GM23338 (cell line): ENCODE measurements around the gene TRPC4AP. TPM values are rescaled to one million over a fixed set of nuclear protein-coding genes. Genes with fewer than 3 reads are reported as not detected.

Experiments
- ATAC-seq: fragments of 200-7000 bp; cut with Tn5 transposase; 3 replicates; pipeline ENCODE4 v1.9.1; 2020
- DNase-seq: peaks from one replicate; pipeline ENCODE4 v3.0.0-alpha.2; 2015; ENCODE audit warnings: low spot score
- H2AFZ ChIP-seq: fragments of 200-600 bp; sonication (generic); 2 replicates; pipeline ENCODE4 v1.8.0; 2016; ENCODE audit warnings: antibody characterized with exemption, mild to moderate bottlenecking, moderate library complexity
- H3F3A ChIP-seq: fragments of 200-600 bp; sonication (generic); replicated peaks from 2 replicates; pipeline ENCODE4 v1.8.0; 2017; ENCODE audit warnings: antibody characterized with exemption, mixed run types, low read depth
- H3K27ac ChIP-seq: fragments of 200-600 bp; sonication (generic); 2 replicates; pipeline ENCODE4 v1.6.1; 2016; ENCODE audit warnings: low read depth
- H3K27me3 ChIP-seq: fragments of 200-600 bp; sonication (generic); 2 replicates; pipeline ENCODE4 v1.8.0; 2016; ENCODE audit warnings: mild to moderate bottlenecking, mixed run types, moderate library complexity; ENCODE audit not compliant: insufficient read depth
- H3K36me3 ChIP-seq: fragments of 200-600 bp; sonication (generic); 2 replicates; pipeline ENCODE4 v1.8.0; 2016; ENCODE audit warnings: mild to moderate bottlenecking; ENCODE audit not compliant: insufficient read depth
- H3K4me1 ChIP-seq: fragments of 200-600 bp; sonication (generic); 2 replicates; pipeline ENCODE4 v1.8.0; 2016; ENCODE audit warnings: mild to moderate bottlenecking, moderate library complexity; ENCODE audit not compliant: insufficient read depth
- H3K4me2 ChIP-seq: fragments of 200-600 bp; sonication (generic); 2 replicates; pipeline ENCODE4 v1.7.1; 2017; ENCODE audit warnings: mixed run types
- H3K4me3 ChIP-seq: fragments of 200-600 bp; sonication (generic); 2 replicates; pipeline ENCODE4 v1.6.1; 2016; ENCODE audit warnings: mixed run types
- H3K79me2 ChIP-seq: fragments of 200-600 bp; sonication (generic); replicated peaks from 2 replicates; pipeline ENCODE4 v1.8.0; 2017; ENCODE audit warnings: mild to moderate bottlenecking; ENCODE audit not compliant: insufficient read depth
- H3K9me2 ChIP-seq: fragments of 200-600 bp; sonication (generic); 2 replicates; pipeline ENCODE4 v1.8.0; 2017; ENCODE audit not compliant: insufficient read depth
- H4K20me1 ChIP-seq: fragments of 200-600 bp; sonication (generic); replicated peaks from 2 replicates; pipeline ENCODE4 v1.8.0; 2017; ENCODE audit warnings: mild to moderate bottlenecking; ENCODE audit not compliant: insufficient read depth
- H3K27ac Mint-ChIP-seq: 2 replicates; pipeline ENCODE4 v1.8.0; 2020; ENCODE audit warnings: inconsistent platforms, mild to moderate bottlenecking, moderate library complexity, mixed read lengths
- H3K27me3 Mint-ChIP-seq: 3 replicates; pipeline ENCODE4 v1.8.0; 2022; ENCODE audit warnings: low read depth, mild to moderate bottlenecking, moderate library complexity, mixed read lengths, inconsistent platforms; ENCODE audit not compliant: insufficient read depth, poor library complexity
- H3K36me3 Mint-ChIP-seq: 3 replicates; pipeline ENCODE4 v1.8.0; 2021; ENCODE audit warnings: low read depth, mild to moderate bottlenecking, inconsistent platforms, moderate library complexity, mixed read lengths
- H3K4me1 Mint-ChIP-seq: 3 replicates; pipeline ENCODE4 v1.8.0; 2020; ENCODE audit warnings: mild to moderate bottlenecking, inconsistent platforms, mixed read lengths
- H3K4me3 Mint-ChIP-seq: 3 replicates; pipeline ENCODE4 v1.8.0; 2021; ENCODE audit warnings: moderate library complexity, mild to moderate bottlenecking, inconsistent platforms, mixed read lengths
- H3K9me3 Mint-ChIP-seq: 3 replicates; pipeline ENCODE4 v1.8.0; 2020; ENCODE audit warnings: moderate library complexity, mild to moderate bottlenecking, inconsistent platforms, mixed read lengths
- CREB1 ChIP-seq: fragments of 250-450 bp; sonication (Bioruptor Pico); IDR thresholded peaks from 2 replicates; pipeline ENCODE4 v1.5.0; 2020; ENCODE audit warnings: low read depth, mild to moderate bottlenecking, moderate library complexity
- CTCF ChIP-seq, 2 experiments: fragments of 200-600 bp in 1 of 2; sonication (generic) in 1 of 2; conservative IDR thresholded peaks; 2 replicates each; pipeline versions ENCODE4 v1.5.1 to v1.6.1; 2016 to 2017; ENCODE audit warnings: antibody characterized with exemption in 2 of 2, low read depth in 2 of 2, mild to moderate bottlenecking in 2 of 2, moderate library complexity in 1 of 2
- ETS1 ChIP-seq: IDR thresholded peaks from 2 replicates; pipeline ENCODE4 v1.6.1; 2016; ENCODE audit warnings: antibody characterized with exemption
- EZH2 ChIP-seq: fragments of 200-600 bp; sonication (generic); IDR thresholded peaks from one replicate; pipeline ENCODE4 v1.8.0; 2017; ENCODE audit warnings: antibody characterized with exemption, mild to moderate bottlenecking, low read depth; ENCODE audit not compliant: unreplicated experiment
- JUNB ChIP-seq: IDR thresholded peaks from one replicate; pipeline ENCODE4 v1.6.1; 2016; ENCODE audit warnings: antibody characterized with exemption; ENCODE audit not compliant: unreplicated experiment
- POLR2AphosphoS5 ChIP-seq: IDR thresholded peaks from 2 replicates; pipeline ENCODE4 v1.6.1; 2016; ENCODE audit warnings: antibody characterized with exemption, low read depth
- ZNF114 ChIP-seq: fragments of 250-450 bp; sonication (Bioruptor Pico); IDR thresholded peaks from 2 replicates; pipeline ENCODE4 v1.5.0; 2020; ENCODE audit warnings: mild to moderate bottlenecking, moderate library complexity
- polyA plus RNA-seq: library from polyadenylated mRNA; unstranded; fragments of >200 nt; fragmentation: Nextera tagmentation; extraction: Ambion mirVana; gene quantifications from 2 replicates; pipeline ENCODE4 v1.2.1, GENCODE V29; 2016
- total RNA-seq: library from RNA; depleted of rRNA; stranded (reverse); fragments of >200 nt; shearing (Covaris generic); gene quantifications from 2 replicates; pipeline ENCODE4 v1.2.3, GENCODE V29; 2014
- TF ChIP-seq, protein P1 (sequence below): fragments of 250-450 bp; sonication (Bioruptor Pico); IDR thresholded peaks from 2 replicates; pipeline ENCODE4 v1.5.0; 2020; ENCODE audit warnings: mild to moderate bottlenecking, moderate library complexity

The TRPC4AP gene
- total and polyA plus RNA-seq, 2 experiments from 2014 or later, result 48.8 to 89.5 TPM

DNA sequence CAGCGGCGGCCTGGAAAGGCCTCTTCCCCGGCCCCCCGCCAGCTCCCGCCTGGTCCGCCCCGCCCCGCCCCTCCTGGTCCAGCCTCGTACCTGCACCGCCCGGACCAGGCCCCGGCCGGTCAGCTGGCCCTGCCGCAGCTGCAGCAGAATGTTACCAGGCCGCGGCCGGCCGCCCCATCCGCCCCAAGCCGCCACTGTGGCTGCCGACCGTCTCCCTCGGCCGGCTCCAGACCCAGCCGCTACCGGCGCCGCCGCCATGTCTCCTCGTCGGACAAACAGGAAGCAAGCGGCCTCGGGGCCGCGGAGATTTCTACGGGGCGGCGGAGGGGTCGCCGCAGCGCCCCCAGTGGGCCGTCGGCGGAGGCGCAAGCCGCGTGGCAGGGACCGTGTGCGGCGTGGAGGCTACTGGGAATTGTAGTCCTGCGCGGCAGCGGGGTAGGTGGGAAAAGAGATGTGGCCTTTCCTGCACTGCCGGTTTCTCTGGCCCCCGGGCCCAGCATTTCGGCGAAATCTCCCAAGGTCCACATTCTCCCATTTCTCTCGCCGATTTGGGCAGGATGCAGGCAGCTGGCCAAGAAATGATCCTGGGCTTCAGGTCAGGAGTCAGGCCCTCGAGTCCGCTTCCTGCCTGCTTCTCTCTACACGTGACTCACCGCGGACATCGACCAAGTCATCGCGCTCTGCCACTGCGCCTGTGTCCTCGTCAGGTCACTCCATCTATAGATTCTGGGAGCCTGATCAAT is at the start of gene TRPC4AP (continued):
- TF ChIP-seq, protein P1, sequence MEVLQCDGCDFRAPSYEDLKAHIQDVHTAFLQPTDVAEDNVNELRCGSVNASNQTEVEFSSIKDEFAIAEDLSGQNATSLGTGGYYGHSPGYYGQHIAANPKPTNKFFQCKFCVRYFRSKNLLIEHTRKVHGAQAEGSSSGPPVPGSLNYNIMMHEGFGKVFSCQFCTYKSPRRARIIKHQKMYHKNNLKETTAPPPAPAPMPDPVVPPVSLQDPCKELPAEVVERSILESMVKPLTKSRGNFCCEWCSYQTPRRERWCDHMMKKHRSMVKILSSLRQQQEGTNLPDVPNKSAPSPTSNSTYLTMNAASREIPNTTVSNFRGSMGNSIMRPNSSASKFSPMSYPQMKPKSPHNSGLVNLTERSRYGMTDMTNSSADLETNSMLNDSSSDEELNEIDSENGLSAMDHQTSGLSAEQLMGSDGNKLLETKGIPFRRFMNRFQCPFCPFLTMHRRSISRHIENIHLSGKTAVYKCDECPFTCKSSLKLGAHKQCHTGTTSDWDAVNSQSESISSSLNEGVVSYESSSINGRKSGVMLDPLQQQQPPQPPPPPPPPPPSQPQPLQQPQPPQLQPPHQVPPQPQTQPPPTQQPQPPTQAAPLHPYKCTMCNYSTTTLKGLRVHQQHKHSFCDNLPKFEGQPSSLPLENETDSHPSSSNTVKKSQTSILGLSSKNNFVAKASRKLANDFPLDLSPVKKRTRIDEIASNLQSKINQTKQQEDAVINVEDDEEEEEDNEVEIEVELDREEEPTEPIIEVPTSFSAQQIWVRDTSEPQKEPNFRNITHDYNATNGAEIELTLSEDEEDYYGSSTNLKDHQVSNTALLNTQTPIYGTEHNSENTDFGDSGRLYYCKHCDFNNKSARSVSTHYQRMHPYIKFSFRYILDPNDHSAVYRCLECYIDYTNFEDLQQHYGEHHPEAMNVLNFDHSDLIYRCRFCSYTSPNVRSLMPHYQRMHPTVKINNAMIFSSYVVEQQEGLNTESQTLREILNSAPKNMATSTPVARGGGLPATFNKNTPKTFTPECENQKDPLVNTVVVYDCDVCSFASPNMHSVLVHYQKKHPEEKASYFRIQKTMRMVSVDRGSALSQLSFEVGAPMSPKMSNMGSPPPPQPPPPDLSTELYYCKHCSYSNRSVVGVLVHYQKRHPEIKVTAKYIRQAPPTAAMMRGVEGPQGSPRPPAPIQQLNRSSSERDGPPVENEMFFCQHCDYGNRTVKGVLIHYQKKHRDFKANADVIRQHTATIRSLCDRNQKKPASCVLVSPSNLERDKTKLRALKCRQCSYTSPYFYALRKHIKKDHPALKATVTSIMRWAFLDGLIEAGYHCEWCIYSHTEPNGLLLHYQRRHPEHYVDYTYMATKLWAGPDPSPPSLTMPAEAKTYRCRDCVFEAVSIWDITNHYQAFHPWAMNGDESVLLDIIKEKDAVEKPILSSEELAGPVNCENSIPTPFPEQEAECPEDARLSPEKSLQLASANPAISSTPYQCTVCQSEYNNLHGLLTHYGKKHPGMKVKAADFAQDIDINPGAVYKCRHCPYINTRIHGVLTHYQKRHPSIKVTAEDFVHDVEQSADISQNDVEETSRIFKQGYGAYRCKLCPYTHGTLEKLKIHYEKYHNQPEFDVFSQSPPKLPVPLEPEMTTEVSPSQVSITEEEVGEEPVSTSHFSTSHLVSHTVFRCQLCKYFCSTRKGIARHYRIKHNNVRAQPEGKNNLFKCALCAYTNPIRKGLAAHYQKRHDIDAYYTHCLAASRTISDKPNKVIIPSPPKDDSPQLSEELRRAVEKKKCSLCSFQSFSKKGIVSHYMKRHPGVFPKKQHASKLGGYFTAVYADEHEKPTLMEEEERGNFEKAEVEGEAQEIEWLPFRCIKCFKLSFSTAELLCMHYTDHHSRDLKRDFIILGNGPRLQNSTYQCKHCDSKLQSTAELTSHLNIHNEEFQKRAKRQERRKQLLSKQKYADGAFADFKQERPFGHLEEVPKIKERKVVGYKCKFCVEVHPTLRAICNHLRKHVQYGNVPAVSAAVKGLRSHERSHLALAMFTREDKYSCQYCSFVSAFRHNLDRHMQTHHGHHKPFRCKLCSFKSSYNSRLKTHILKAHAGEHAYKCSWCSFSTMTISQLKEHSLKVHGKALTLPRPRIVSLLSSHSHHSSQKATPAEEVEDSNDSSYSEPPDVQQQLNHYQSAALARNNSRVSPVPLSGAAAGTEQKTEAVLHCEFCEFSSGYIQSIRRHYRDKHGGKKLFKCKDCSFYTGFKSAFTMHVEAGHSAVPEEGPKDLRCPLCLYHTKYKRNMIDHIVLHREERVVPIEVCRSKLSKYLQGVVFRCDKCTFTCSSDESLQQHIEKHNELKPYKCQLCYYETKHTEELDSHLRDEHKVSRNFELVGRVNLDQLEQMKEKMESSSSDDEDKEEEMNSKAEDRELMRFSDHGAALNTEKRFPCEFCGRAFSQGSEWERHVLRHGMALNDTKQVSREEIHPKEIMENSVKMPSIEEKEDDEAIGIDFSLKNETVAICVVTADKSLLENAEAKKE, result no peak
- no peak for TF ChIP-seq JUNB
- TF ChIP-seq CREB1 (CRISPR knock-in tag), result peak; percentile 83

- H3K27me3 Mint-ChIP-seq, result peaks cover 2% of the 10 kb centered on the region
- no peaks in the 10 kb centered on the region for H3K4me1 ChIP-seq
- H3K4me3 ChIP-seq, result no peak overlapping the region
- H2AFZ ChIP-seq, result no peak overlapping the region
- peaks cover 10% of the 10 kb centered on the region; the same call in 1 of the 2 replicates for H3K36me3 ChIP-seq
- no peak overlapping the region for H3K4me3 Mint-ChIP-seq
- H3F3A ChIP-seq, result no peaks in the 10 kb centered on the region
- H3K9me2 ChIP-seq, result no peaks in the 10 kb centered on the region
- peaks cover 20% of the 10 kb centered on the region for H3K36me3 Mint-ChIP-seq
- no peaks in the 10 kb centered on the region for H4K20me1 ChIP-seq
- H3K27ac Mint-ChIP-seq, result 0 out of 2 replicates have a peak overlapping the region, but pooled peaks have one; percentile 60
- no peak for ATAC-seq
- H3K27ac ChIP-seq, result no peak overlapping the region
- H3K4me1 Mint-ChIP-seq, result no peaks in the 10 kb centered on the region
- H3K9me3 Mint-ChIP-seq, result no peaks in the 10 kb centered on the region
- H3K27me3 ChIP-seq, result no peaks in the 10 kb centered on the region
- no peak for DNase-seq
- H3K4me2 ChIP-seq, result no peak overlapping the region
- H3K79me2 ChIP-seq, result no peaks in the 10 kb centered on the region
- TF ChIP-seq EZH2 (no peak), CTCF (conservative IDR thresholded peaks at IDR 0.05; ENCODE audit: low read depth in 2 of 2) (no peak), ZNF114 (no peak), ETS1 (no peak), POLR2AphosphoS5 (no peak)
These were observed 43.4 kb upstream of the TRPC4AP start for GRCh38 chr20:35135867-35136586.
